Posterior vena cava (tissue), 2 donors: Measurements from ENCODE around the gene PPP1R14D. TPM values are rescaled to one million over a fixed set of nuclear protein-coding genes. Genes with fewer than 3 reads are reported as not detected.

Experiments used
- DNase-seq: peaks from one replicate; pipeline ENCODE4 v3.0.0-alpha.2; 2020; ENCODE audit warnings: low spot score
- intact Hi-C, 2 donors: fragments of 100-400 bp; cut with DNase I; formaldehyde crosslinking; loops; one replicate each; pipeline versions ENCODE4 v1.14.1 to v1.14.2; 2022 to 2023
- total RNA-seq, 2 donors: library from RNA; stranded (reverse); fragmentation: NEBNext Ultra II Directional; extraction: Animal tissue kit (Norgen Biotek cat#: 25700); gene quantifications; one replicate each; pipeline ENCODE4 v1.2.1, GENCODE V29; 2021
- donor health status: DM: yes; HTN: yes; CAD: no.
- donor health status: DM: yes; HTN: yes; CAD: no.

PPP1R14D gene
- total RNA-seq, 2 donors from 2014 or later = not detected

DNA sequence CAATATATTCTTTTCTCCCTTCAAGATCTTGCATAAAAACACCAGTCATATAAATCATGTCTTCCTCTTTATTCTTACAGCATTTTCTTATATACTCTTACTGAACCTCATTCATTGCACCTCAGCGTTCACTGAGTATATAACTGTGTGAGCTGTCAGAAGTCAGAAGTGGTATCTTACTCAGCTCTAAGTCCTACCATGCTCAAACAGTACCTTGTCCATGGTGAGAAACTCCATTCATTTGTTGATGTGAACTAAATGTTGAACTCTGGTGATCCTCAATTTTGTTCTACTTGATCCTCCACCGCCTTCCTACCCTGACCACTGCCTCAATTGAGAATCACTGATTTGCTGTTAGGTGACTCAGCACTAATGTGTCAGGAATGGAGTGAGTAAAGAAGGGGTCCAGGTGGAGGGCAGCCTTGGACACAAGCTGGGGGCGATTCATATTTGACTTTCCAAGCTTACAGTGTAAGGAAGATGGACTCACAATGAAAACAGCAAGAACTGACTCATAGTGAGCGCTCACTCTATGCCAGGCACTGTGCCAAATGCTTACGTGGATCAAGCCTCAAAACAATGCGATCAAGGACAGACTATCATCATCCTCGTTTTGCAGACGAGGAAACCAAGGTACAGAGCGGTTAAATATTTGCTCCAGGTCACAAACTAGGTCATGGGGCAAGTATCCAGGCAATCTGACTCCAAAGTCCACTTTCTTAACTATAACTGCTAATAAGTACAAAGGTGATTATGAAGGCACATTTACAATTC lies 35.1 kb downstream of the PPP1R14D start:
- no peak for DNase-seq
- intact Hi-C loops = no loop called here

DNA sequence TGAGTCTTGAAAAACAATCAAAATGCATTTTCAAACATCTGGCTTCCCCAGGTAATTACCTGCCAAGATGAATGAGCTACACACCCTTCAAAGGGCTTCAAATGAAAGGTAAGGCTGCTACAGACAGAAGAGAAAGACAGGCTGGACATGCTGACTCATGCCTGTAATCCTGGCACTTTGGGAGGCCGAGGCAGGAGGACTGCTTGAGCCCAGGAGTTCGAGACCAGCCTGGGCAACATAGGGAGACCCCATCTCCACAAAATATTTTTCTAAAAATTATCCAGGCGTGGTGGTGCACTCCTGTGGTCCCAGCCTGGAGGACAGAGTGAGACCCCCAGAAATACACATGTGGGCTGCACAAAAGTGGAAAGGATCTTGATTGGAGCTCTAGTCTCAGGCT lies 36.1 kb downstream of the PPP1R14D start:
- no peak for DNase-seq

DNA sequence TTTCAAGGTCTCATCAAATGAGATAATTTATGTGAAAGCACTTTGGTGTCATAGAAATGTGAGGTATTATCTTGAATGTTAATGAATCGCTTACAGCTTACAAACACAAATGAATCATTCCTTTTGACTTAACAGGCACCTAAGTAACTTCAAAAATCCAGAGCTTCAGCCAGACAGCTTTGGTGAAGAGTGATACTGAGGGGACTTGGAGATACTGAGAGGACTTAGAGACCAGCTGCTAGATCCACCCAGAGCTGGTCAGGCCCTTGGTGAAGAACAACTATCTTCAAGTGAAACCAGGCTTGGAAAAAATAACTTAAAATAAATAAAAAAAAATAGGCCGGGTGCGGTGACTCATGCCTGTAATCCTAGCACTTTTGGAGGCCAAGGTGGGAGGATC lies 37.8 kb downstream of the PPP1R14D start:
- intact Hi-C loops = no loop called here
- DNase-seq = no peak

More for the DNA sequence above, 36.1 kb downstream of the PPP1R14D start:
- intact Hi-C loops = no loop called here

DNA sequence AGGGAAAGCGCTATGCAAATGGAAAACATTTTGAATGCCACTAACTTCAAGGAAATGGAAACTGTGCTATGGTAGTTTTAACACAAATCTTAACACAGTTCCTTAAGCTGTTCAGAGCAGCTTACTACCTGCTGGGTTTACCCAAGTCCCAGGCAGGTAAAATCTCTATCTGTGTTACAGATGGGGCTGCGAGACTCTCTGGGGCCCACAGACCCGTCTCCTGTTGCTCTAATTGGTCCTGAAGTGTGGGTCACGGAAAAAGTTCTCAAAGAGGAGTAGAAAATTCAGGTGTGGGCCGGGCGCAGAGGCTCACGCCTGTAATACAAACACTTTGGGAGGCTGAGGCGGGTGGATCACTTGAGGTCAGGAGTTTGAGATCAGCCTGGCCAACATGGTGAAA lies 38.5 kb downstream of the PPP1R14D start:
- intact Hi-C loops = no loop called here
- no peak for DNase-seq

DNA sequence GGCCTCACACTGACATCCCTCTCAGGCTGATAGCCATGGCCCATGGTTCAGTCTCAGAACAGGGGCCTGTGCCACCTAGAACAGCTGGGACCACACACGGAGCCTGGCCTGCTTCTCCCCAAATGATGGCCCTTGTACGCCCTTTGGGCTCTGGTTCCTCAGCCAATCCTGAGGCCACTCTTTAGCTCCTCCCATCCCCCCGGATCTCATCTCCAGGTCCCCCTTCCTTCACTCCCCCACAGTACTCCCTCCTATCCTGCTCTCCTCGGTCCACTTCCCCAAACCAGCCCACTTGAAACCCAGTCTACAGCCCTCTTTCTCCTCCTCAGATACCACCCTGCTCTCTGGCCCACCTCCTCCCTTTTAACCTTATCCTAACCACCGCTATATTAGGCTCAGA lies 39.4 kb downstream of the PPP1R14D start:
- DNase-seq = no peak
- intact Hi-C loops = no loop called here

DNA sequence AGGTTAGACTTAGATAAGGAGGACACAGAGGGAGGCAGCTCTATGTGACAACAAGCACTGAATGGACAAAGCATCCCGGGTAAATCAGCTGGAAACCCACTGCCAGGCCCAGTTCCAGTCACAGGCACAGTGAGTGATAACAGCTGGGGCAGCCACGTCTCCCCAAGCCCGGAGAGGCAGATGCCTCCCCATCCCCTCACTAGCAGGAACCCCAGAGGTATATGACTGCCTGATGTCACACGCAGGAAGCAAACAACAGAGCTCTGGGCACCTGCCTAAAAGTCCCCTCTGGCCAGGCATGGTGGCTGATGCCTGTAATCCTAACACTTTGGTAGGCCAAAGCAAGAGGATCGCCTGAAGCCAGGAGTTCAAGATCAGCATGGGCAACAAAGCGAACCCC lies 40.5 kb downstream of the PPP1R14D start:
- no peak for DNase-seq

DNA sequence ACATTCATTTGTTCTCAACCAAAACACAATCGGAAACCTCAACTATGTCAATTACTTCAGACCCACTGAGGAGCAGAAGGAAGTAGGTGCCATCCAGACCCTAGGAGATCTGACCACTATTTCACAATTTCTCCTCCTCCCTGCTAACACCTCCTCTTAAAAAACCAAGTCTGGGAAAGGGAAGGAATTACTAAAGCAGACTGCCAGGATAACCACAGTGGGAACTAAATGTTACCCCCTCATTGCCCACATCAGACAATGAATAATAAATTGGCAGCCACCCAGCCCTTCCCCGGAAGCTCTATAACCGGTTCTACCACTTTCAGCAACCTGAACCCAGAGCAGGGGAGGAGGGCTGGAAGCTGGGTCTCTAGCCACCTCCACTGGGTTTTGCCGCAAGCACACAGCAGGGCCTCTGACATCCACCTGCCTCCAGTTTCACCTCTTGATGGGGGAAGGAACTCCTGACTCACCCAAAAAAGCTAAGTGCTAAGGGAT lies 41.1 kb downstream of the PPP1R14D start:
- intact Hi-C loops = no loop called here
- no peak for DNase-seq

More for the DNA sequence above, 40.5 kb downstream of the PPP1R14D start:
- intact Hi-C loops = no loop called here

DNA sequence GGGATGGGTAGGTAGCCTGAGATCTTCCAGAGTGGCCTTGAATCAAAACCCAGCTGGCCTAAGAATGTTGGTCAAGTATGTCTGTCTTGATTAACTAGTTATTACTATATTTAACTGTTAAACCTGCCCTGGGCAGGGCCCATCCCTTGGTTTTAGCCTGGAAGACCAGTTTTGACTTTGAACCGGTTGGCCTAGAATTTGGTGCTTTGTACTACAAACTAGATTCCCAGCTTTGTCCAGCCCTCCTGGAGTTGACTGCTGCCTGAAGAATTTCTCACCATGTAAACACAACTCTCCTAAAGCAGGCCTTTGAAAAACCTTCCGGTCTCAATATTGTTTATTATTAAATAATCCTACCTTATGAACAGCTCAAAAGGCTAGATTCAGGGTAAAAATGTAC lies 42.7 kb downstream of the PPP1R14D start:
- intact Hi-C loops = no loop called here
- DNase-seq = no peak

DNA sequence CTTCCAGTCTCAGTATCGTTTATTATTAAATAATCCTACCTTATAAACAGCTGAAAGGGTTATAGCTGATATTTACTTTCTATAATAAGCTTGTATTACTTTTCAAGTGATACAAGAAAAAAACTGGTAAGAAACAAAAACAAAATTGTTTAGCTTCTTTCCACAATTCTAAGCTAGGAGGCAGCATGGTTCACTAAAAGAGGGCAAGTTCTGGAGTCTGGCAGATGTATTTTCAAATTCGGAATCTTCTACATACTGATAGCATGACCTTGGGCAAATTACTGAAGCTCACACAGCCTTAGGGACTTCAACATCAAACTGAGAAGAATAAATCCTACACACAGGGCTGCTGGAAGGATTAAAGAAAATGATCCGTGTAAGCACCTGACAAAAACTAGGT lies 43.3 kb downstream of the PPP1R14D start:
- DNase-seq = no peak
- intact Hi-C loops = no loop called here

DNA sequence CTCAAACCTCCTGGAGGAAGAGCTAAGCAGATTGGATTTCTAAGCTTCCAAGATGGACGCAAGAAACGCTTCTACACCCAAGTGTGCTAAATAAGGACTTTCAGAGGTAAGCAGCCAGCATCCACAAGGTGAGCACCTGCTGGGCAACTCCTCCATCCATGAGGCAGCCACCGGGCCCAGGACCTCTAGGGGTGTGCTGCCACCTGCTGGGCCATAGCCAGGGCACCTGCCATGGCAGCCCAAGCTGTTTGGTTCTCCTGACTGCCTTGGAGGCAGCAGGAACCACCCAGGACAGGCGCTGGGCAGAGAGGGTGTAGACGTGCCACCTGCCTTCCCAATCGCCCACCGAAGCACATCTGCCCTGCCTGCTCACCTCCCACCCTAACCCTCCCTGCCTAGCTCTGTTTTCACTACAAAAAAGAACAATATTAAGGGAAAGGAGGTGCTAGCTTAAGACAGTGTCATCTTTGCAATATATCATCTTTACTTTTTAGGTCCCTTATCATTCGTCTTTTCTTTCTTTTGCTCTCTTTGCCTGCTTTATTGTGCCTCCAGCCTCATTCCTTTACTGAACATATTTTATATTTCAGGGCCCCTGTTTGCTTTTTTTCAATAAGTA lies 45.8 kb downstream of the PPP1R14D start:
- no peak for DNase-seq
- intact Hi-C loops = no loop called here

DNA sequence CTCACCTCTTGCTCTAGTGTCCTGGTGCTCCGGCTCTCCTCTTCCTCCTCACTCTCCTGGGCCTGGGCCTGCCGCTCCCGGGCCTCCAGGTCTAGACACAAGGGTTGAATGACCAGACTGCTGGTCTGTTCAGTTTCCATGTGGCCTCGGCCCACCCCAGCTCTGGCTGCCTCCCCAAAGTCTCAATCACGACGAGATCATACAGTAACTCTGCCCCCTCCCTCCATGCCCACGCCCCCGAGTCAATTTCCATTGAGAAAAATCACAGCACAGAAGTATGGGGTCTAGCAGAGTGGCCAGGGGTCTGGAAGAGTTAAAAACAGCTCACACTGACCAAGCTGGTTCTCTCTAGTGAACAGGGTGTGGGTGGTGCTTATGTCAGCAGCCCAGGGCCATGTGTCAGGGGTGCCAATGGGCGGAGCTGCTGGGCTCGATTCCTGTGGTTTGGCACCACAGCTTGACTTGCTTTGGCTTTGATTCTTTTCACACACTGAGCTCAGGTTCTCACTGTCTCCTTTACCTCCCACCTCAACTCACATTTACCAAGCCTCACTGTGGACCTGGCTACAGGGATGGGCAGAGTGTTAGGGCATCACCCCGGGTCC lies 51.9 kb downstream of the PPP1R14D start:
- intact Hi-C loops = no loop called here

DNA sequence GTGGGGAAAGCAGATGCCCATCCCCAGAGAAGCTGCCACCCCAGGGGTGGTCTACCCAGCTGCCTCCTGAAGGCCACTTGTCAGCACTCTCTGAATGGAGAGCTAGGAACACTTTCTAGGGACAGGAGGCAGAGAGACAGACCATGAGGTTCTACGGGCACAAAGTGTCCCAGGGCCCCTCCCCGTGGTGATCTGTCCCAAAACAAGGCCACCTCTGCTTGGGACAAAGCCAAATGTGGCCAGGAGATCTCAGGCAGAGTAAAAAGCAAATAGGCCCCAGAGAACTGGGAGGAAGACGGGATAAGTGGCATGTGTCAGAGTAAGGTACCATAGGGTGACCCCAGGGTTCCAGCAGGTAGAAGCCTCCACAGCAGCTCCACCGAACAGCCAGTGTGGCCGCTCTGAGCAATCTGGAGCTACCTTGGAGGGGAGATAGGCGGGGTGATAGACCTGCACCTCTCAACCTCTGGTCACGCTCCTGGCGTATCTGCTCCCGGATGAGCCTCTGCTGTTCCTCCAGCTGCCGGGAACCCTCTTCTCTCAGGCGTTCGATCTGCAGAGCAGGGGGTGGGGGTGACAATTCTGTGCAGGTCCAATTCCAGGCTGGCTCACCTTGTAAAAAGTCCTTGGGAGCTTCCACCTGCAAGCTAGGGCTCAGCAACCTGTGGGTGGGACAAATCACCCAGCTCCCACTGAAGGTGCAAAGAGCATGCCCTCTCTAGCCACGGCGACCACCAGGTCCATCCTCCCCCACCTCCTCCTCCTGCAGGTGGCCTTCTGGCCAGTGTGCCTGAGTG lies 52.6 kb downstream of the PPP1R14D start:
- no peak for DNase-seq
- intact Hi-C loops = no loop called here

More for the DNA sequence above, 51.9 kb downstream of the PPP1R14D start:
- DNase-seq = no peak

DNA sequence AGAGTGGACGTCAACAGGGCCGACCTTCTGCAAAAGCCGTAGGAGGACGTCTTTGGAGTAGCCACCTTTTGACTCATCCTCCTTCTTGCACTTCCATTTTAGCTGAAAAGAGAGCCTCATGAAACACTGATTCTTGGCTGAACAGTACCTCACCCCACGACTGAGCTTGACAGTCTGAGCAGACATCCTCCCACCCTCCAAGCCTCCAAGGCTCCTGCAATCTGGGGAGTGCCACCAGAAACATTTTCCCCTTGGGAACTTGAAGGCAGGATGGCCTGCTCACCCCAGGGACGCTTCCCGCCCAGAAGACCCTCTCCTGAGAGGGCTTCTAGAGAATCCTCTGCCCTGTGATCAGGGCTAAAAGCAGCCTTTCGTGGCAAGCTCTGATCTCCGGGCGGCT lies 53.5 kb downstream of the PPP1R14D start:
- intact Hi-C loops = no loop called here

DNA sequence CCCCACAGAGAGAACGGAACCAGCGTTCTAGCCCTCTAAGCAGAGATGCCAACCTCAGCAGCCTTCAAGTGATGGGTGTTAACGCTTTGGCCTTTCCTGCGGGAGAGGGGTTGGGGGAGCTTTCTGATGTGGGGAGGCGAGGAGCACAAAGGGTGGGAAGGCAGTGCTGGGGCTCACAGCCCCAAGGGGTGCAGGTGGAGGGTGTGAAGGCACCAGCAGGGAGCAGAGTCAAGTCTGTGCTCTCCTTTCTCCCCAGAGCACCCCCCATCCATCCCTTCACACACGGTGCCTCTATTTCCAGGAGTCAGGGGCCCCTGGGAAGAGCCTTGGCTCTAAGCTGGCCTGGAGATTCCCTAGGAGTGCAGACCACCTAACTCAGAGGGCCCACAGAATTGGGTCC lies 54.6 kb downstream of the PPP1R14D start:
- intact Hi-C loops = no loop called here
- DNase-seq = no peak

More for the DNA sequence above, 53.5 kb downstream of the PPP1R14D start:
- DNase-seq = no peak

DNA sequence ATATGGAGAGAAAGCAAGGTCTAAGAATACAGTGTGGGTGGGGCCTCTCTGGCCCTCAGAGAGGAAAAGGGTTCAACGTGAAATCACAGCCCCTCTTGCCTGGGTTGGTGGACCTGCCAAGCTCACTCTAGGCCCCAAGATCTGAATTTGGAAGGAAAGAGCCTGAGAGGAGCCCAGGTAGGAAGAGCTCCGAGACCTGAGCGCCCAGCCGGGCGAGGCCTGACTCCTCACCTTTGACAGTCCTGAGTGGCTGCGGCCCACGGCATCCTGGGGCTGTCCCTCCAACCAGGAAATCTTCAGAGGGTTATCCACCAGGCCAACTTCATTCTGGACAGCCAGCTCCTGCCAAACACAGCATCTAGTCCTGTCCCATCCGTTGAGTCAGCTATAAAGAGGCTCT lies 55.0 kb downstream of the PPP1R14D start:
- no peak for DNase-seq
- intact Hi-C loops = no loop called here

DNA sequence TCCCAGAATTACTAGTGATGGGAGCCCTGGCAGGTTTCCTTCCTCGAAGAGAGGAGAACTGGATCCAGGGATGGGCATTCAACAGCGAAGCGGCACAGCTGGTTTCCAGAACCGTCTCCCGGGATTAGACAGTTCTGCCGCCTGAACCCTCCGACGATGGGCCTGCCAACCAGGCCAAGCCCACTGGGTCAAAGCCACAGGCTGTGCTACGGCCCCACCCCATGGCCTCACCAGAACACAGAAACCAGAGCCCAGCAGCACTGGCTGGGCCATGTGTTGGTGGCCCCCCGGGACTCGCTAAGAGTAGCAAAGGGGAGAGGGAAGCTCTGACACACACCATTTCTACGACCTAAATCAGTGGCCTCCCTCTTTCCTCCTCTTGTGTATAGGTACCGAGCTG lies 56.5 kb downstream of the PPP1R14D start:
- DNase-seq = no peak
- intact Hi-C loops = no loop called here

DNA sequence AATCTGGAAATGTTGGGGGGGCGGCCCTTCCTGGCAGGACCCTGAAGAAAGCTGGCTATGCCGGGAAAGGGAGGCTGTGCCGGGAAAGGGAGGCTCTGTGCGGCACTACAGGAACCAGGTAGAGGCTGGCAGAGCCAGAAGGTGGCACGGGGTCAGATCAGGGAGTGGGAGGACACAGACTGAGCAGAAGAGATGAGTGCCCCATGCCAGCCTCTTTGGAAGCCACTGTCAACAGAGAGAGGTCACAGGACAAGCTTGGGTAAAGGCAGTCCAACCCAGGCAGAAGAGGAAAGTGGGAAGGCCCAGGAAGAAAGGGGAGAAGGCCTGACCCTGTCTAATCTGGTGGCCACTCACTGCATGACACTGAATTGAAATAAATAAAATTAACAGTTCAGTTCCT lies 57.3 kb downstream of the PPP1R14D start:
- DNase-seq = no peak
- intact Hi-C loops = no loop called here

DNA sequence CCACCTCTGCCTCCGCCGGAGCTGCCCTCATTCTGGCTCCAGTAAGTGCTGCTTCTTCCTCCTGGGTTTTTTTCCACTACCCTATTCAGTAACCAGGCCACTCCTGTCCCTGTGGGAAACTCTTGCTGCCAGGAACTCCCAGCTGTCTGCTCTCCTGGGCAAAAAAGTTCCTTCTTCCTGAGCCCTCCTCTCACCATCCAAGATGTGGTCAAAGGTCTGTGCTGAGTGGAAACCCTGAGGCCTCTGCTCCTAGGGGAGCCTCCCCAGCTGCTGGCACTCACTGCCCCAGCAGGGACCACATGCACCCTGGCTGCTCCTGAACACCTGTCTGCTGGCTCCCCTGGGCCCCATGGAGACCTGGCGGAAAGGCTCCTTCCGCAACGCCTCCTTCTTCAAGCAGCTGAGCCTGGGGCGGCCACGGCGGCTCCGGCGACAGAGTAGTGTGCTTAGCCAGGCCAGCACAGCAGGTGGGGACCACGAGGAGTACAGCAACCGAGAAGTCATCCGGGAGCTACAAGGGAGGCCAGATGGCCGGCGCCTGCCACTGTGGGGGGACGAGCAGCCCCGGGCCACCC lies 58.3 kb downstream of the PPP1R14D start:
- intact Hi-C loops = no loop called here
- no peak for DNase-seq
